ENCODE measurements around the gene GSN. TPM values are rescaled to one million over a fixed set of nuclear protein-coding genes. Genes with fewer than 3 reads are reported as not detected.

GSN gene
- total and polyA plus RNA-seq, 2 of the 13 experiments (the other 11 are each of a cell fraction or from before 2014, with no cell fraction given): 294 to 307 TPM

- peak; percentile 56; the same call in 1 of the 2 replicates for TF ChIP-seq MIXL1 (CRISPR knock-in tag; IDR thresholded peaks at IDR 0.05)
- no peak for TF ChIP-seq ZNF280D (CRISPR knock-in tag; IDR thresholded peaks at IDR 0.05)
- TF ChIP-seq FOSL2 (CRISPR knock-in tag; IDR thresholded peaks at IDR 0.05): peak; percentile 75
- TF ChIP-seq, protein P1, sequence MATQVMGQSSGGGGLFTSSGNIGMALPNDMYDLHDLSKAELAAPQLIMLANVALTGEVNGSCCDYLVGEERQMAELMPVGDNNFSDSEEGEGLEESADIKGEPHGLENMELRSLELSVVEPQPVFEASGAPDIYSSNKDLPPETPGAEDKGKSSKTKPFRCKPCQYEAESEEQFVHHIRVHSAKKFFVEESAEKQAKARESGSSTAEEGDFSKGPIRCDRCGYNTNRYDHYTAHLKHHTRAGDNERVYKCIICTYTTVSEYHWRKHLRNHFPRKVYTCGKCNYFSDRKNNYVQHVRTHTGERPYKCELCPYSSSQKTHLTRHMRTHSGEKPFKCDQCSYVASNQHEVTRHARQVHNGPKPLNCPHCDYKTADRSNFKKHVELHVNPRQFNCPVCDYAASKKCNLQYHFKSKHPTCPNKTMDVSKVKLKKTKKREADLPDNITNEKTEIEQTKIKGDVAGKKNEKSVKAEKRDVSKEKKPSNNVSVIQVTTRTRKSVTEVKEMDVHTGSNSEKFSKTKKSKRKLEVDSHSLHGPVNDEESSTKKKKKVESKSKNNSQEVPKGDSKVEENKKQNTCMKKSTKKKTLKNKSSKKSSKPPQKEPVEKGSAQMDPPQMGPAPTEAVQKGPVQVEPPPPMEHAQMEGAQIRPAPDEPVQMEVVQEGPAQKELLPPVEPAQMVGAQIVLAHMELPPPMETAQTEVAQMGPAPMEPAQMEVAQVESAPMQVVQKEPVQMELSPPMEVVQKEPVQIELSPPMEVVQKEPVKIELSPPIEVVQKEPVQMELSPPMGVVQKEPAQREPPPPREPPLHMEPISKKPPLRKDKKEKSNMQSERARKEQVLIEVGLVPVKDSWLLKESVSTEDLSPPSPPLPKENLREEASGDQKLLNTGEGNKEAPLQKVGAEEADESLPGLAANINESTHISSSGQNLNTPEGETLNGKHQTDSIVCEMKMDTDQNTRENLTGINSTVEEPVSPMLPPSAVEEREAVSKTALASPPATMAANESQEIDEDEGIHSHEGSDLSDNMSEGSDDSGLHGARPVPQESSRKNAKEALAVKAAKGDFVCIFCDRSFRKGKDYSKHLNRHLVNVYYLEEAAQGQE (IDR thresholded peaks at IDR 0.05; ENCODE audit: borderline replicate concordance in 1 of 2, low read depth in 1 of 2, low read length in 2 of 2): peak in 1 of 2 experiments; percentile 31; a peak in 1 of 4 replicates
- peak; percentile 50; the same call in 1 of the 2 replicates for TF ChIP-seq HDAC1 (CRISPR knock-in tag; IDR thresholded peaks at IDR 0.05)
- TF ChIP-seq ETV5 (CRISPR knock-in tag; IDR thresholded peaks at IDR 0.05; ENCODE audit: borderline replicate concordance): no peak
- peak in 1 of 2 experiments; percentile 70; a peak in 1 of 4 replicates for TF ChIP-seq EP300 (IDR thresholded peaks at IDR 0.05; ENCODE audit: low read depth in 2 of 2, low read length in 2 of 2)
- TF ChIP-seq EP300 (CRISPR knock-in tag; IDR thresholded peaks at IDR 0.05; ENCODE audit: borderline replicate concordance): no peak
- no peak for TF ChIP-seq SSRP1 (CRISPR knock-in tag; IDR thresholded peaks at IDR 0.05)
- TF ChIP-seq PITX1 (CRISPR knock-in tag; IDR thresholded peaks at IDR 0.05): peak; percentile 79; the same call in 1 of the 2 replicates
- TF ChIP-seq ZSCAN31 (CRISPR knock-in tag; IDR thresholded peaks at IDR 0.05; ENCODE audit: low read depth): peak; percentile 33; the same call in 1 of the 2 replicates
- TF ChIP-seq, protein P2, sequence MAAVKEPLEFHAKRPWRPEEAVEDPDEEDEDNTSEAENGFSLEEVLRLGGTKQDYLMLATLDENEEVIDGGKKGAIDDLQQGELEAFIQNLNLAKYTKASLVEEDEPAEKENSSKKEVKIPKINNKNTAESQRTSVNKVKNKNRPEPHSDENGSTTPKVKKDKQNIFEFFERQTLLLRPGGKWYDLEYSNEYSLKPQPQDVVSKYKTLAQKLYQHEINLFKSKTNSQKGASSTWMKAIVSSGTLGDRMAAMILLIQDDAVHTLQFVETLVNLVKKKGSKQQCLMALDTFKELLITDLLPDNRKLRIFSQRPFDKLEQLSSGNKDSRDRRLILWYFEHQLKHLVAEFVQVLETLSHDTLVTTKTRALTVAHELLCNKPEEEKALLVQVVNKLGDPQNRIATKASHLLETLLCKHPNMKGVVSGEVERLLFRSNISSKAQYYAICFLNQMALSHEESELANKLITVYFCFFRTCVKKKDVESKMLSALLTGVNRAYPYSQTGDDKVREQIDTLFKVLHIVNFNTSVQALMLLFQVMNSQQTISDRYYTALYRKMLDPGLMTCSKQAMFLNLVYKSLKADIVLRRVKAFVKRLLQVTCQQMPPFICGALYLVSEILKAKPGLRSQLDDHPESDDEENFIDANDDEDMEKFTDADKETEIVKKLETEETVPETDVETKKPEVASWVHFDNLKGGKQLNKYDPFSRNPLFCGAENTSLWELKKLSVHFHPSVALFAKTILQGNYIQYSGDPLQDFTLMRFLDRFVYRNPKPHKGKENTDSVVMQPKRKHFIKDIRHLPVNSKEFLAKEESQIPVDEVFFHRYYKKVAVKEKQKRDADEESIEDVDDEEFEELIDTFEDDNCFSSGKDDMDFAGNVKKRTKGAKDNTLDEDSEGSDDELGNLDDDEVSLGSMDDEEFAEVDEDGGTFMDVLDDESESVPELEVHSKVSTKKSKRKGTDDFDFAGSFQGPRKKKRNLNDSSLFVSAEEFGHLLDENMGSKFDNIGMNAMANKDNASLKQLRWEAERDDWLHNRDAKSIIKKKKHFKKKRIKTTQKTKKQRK (IDR thresholded peaks at IDR 0.05; ENCODE audit: low read length): no peak
- peak; percentile 90 for TF ChIP-seq MTA1 (CRISPR knock-in tag; IDR thresholded peaks at IDR 0.05; ENCODE audit: borderline replicate concordance)
- TF ChIP-seq ZNF83 (CRISPR knock-in tag; IDR thresholded peaks at IDR 0.05; ENCODE audit: borderline replicate concordance): no peak
- peak; percentile 60; the same call in 1 of the 2 replicates for TF ChIP-seq ZNF263 (CRISPR knock-in tag; IDR thresholded peaks at IDR 0.05)
- TF ChIP-seq, protein P3, sequence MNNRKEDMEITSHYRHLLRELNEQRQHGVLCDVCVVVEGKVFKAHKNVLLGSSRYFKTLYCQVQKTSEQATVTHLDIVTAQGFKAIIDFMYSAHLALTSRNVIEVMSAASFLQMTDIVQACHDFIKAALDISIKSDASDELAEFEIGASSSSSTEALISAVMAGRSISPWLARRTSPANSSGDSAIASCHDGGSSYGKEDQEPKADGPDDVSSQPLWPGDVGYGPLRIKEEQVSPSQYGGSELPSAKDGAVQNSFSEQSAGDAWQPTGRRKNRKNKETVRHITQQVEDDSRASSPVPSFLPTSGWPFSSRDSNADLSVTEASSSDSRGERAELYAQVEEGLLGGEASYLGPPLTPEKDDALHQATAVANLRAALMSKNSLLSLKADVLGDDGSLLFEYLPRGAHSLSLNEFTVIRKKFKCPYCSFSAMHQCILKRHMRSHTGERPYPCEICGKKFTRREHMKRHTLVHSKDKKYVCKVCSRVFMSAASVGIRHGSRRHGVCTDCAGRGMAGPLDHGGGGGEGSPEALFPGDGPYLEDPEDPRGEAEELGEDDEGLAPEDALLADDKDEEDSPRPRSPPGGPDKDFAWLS (CRISPR knock-in tag; IDR thresholded peaks at IDR 0.05; ENCODE audit: borderline replicate concordance): 0 out of 2 replicates have a peak, but pooled peaks have one; percentile 90
Measured at GRCh38 chr9:121280715-121281613, 13.0 kb downstream of the GSN start (continued).

Measured in HepG2 (cell line).